ENCODE measurements around the gene ZNHIT2.
"Not testable (repeated sequence)": the region's sequence is repeated elsewhere in the genome, so short reads cannot be mapped to it uniquely, and the experiment has no call there.

ZNHIT2 gene

GRCh38 chr11:65117206-65118096, at the start of gene ZNHIT2:
ZNHIT2 (minus strand) TSS chr11:65117701; CDS start chr11:65117653, 48 bp downstream.
- DNase-seq (ENCODE audit: low spot score) = peak; percentile 96

DNA sequence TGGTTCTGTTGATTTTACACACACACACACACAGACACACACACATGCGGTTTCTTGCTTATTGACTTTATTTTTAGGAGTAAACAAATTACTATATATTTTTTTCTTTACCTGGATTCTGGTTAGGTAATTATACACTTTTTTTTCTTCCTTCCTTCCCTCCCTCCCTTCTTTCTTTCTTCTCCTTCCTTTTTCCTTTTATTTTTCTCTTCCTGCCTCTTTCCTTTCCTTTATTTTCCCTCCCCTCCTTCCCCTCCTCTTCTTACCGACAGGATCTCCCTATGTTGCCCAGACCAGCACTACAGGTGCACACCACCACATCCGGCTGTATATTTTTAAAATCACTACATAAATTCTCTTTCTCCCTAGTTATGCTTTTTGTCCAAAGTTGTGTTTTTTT, 49.4 kb upstream of the ZNHIT2 start:
- no peak for DNase-seq (ENCODE audit: low spot score)

DNA sequence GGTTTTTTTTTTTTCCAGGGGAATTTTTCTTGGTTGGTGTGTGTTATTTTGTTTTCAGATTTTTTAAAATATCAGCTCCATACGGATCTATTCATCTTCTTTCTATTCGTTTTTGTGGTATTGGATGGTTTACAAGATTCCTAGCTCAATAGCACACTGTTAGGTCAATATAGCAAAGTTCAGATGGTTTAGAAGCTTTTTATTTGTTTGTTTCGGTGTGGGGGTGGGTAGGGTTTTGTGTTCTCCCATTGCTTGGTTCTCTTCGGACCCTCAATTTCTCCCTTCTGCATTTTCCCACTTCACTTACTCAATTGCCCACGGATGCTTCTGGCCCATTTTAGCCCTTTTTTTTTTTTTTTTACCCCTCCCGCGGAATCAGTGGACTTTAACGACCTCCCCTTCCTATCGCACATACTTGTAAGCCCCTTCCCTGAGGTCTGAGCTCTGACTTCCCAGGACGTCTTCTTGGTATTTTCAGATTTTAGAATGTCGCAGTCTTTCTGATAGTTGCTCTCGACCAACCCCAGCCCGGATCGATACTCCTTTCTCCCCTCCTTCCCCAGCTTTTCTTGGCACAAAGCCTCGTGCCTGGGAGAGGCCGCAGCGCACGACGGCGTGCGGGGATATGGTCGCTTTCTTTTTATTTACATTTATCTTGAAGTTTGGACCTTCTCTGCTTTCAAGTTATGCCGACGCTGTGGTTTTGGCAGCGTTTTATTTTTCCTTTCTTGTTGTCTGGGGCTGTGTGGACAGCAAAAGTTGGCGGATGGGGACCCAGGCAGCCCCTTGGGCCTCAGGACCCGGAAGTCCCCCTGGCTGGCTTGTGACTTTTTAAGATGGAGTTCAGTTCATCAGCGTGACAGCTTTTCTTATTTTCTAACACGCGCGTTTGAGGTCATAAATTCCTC, 48.2 kb upstream of the ZNHIT2 start:
- no peak for DNase-seq (ENCODE audit: low spot score)

DNA sequence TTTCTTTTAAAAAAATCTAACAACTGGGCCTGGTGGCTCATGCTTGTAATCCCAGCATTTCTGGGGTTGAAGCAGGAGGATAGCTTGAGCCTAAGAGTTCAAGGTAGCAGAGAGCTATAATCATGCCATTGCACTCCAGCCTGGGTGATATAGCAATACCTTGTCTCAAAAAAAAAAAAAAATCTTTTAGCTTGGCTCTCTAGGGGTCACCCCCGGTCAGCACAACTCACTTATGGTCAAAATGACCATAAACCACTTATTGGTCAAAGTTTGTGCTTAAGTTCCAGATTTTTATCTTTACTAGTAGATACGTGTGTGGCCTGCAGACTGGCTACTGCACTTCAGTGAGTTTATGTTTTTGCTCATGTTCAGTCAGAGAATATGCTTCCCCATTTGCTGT, 46.2 kb upstream of the ZNHIT2 start:
- no peak for DNase-seq (ENCODE audit: low spot score)

GRCh38 chr11:65160643-65161042, 43.1 kb upstream of the ZNHIT2 start:
- no peak for DNase-seq (ENCODE audit: low spot score)

GRCh38 chr11:65159012-65159411, 41.5 kb upstream of the ZNHIT2 start:
- DNase-seq (ENCODE audit: low spot score) = no peak

DNA sequence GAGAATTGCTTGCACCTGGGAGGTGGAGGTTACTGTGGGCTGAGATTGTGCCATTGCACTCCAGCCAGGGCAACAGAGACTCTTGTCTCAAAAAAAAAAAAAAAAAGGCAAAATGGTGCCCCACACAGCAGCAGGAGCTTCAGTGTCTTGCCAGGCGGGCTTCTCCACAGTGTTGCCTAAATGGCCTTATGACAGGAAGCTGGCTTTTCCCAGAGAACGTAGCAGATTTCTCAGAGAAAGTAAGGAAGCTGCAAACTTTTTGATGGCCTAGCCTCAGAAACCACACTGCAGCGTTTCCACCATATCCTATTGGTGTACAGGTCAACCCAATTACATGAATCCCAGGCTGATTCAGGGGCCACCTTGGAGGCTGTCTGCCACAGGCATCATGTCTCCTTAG, 39.8 kb upstream of the ZNHIT2 start:
- DNase-seq (ENCODE audit: low spot score) = no peak

- no peak for DNase-seq (ENCODE audit: low spot score)
Observed at GRCh38 chr11:65156926-65157325, 39.4 kb upstream of the ZNHIT2 start.

DNA sequence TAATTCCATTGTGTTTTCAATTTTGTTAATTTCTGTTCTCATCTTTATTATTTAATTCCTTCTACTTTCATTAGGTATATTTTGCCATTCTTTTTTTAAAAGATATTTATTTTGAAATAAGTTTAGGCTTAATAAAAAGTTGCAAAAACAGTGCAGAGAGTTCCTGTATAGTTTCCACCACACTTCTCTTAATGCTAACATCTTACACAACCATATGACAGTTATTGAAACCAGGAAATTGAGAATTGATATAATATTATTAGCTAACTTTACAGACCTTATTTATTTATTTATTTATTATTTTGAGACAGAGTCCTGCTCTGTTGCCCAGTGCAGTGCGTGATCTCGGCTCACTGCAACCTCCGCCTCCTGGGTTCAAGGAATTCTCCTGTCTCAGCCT, 38.8 kb upstream of the ZNHIT2 start:
- DNase-seq (ENCODE audit: low spot score) = no peak

GRCh38 chr11:65152122-65152521, 34.6 kb upstream of the ZNHIT2 start:
- DNase-seq (ENCODE audit: low spot score) = no peak

DNA sequence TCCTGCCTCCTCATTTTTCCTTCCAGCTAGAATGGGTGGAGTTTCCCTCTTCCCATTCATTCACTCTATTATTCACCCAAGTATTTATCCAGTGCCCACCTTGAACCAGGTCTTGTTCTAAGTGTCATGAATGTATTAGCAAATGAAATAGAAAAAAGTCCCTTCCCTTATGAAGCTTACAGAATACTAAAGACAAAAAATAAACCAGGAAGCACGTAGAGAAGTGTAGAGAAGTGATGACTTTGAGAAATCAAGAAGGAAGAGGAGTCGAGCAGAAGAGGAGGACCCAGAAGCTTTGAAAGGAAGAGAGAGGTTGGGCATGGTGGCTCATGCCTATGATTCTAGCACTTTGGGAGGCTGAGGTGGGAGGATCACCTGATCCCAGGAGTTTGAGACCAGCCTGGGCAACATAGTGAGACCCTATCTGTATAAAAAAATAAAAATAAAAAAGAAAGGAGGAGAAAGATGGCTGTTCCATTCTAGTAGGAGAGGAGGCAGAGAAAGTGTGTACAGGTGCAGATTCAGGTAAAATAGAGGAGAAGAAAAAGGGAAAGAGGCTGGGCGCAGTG, 33.9 kb upstream of the ZNHIT2 start:
- DNase-seq (ENCODE audit: low spot score) = no peak

GRCh38 chr11:65150509-65151299, 33.2 kb upstream of the ZNHIT2 start:
- peak; percentile 95 for DNase-seq (ENCODE audit: low spot score)

DNA sequence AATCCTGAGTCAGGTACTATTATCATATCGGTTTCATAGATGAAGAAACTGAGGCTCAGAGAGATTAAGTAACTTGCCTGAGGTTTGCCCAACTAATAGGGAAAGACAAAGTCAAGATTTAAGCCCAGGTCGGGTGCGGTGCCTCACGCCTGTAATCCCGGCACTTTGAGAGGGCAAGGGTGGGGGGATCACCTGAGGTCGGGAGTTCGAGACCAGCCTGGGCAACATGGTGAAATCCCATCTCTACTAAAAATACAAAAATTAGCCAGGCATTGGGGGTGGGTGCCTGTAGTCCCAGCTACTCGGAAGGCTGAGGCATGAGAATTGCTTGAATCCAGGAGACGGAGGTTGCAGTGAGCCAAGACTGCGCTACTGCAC, 32.6 kb upstream of the ZNHIT2 start:
- not testable (repeated sequence) for DNase-seq (ENCODE audit: low spot score)

GRCh38 chr11:65148657-65149056, 31.2 kb upstream of the ZNHIT2 start:
- DNase-seq (ENCODE audit: low spot score) = no peak

DNA sequence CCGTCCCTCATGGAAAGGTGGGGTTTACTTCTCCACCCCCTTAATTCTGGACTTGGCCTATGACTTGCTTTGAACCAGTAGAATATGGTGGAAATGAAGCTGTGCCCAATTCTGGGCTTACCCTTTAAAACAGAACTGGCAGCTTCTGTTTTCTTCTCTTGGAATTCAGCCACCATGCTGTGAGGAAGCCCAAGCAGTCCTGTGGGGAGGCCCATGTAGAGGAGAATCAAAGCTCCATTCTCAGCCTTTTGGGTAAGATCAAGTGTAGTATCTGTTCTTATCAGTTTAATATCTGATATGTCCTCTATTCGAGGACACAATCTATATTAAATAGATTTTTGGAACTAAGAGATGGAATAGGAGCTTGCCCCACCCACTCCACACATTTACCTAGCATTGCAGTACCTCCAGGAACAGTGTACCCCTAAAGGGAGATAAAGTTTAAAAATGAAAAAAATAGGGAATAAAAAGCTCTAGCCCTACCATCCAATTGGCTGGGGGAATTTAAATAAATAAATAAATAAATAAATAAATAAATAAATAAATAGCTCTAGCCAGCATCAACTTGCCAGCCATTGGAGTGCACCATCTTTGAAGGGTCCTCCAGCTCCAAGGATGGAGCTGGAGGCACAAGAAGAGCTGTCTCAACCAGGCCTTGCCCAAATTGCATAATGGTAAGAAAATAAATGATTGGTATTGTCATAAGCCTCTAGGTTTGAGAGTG, 30.0 kb upstream of the ZNHIT2 start:
- DNase-seq (ENCODE audit: low spot score) = no peak

GRCh38 chr11:65141896-65142494, 24.5 kb upstream of the ZNHIT2 start:
- no peak for DNase-seq (ENCODE audit: low spot score)

- no peak for DNase-seq (ENCODE audit: low spot score)
Observed at GRCh38 chr11:65136515-65137096, 19.1 kb upstream of the ZNHIT2 start.

DNA sequence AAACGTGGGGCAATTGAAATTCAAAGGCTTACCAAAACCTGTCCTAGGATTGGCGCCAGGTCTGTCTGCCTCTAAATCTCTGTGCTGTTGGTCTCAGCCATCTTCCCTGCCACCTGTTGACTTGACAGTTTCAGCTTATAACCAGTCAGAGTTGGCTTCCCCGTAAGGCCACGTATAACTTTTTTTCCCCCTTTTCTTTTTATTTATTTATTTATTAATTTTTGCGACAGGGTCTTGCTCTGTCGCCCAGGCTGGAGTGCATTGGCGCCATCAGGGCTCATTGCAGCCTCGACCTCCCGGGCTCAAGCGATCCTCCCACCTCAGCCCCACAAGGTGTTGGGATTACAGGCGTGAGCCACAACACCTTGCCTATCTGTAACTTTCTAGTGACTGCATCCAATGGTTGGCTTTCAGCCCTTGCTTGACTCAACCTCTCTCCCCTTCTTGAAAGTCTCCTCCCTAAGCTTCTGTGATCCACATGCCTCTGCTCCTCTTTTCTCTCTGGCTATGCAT, 18.2 kb upstream of the ZNHIT2 start:
- no peak for DNase-seq (ENCODE audit: low spot score)

- DNase-seq (ENCODE audit: low spot score) = peak; percentile 97
Observed at GRCh38 chr11:65134952-65135632, 17.6 kb upstream of the ZNHIT2 start.
